Anterior cingulate cortex (tissue), 58 donors: ENCODE measurements around the gene ZNF629.

Experiments used
- DNase-seq, 58 donors: peaks; one replicate each; lab custom pipeline; 2025; lab: John Stamatoyannopoulos, UW

Gene ZNF629

GRCh38 chr16:30728899-30729672, 57.9 kb downstream of the ZNF629 start:
- DNase-seq, result no peak
